PFSK-1 (cell line): ENCODE data around the gene WDR90.

Experiments
- FOXP2 ChIP-seq: optimal IDR thresholded peaks from 2 replicates; pipeline ENCODE3; 2011; ENCODE audit warnings: borderline replicate concordance, control low read depth, inconsistent platforms; ENCODE audit not compliant: insufficient read depth; ENCODE audit errors: extremely low read length, extremely low read depth
- POLR2AphosphoS5 ChIP-seq: IDR thresholded peaks from 2 replicates; pipeline ENCODE4 v1.6.1; 2012; ENCODE audit warnings: low read depth, mild to moderate bottlenecking, control low read depth, low read length, moderate library complexity
- SIN3A ChIP-seq: IDR thresholded peaks from 2 replicates; pipeline ENCODE4 v1.6.1; 2012; ENCODE audit warnings: mild to moderate bottlenecking, low read length, moderate library complexity, borderline replicate concordance; ENCODE audit not compliant: insufficient read depth
- TAF1 ChIP-seq: IDR thresholded peaks from 2 replicates; pipeline ENCODE4 v1.6.1; 2012; ENCODE audit warnings: low read length, control low read depth, borderline replicate concordance; ENCODE audit not compliant: insufficient read depth
- TF ChIP-seq, protein P1 (sequence below), 2 experiments: IDR thresholded peaks; 2 replicates each; pipeline versions ENCODE4 v1.6.1 to v1.8.0; 2011 to 2012; ENCODE audit warnings: low read depth in 2 of 2, low read length in 2 of 2, control low read depth in 1 of 2, inconsistent platforms in 1 of 2, mild to moderate bottlenecking in 1 of 2, moderate library complexity in 1 of 2; ENCODE audit not compliant: insufficient read depth in 1 of 2

DNA sequence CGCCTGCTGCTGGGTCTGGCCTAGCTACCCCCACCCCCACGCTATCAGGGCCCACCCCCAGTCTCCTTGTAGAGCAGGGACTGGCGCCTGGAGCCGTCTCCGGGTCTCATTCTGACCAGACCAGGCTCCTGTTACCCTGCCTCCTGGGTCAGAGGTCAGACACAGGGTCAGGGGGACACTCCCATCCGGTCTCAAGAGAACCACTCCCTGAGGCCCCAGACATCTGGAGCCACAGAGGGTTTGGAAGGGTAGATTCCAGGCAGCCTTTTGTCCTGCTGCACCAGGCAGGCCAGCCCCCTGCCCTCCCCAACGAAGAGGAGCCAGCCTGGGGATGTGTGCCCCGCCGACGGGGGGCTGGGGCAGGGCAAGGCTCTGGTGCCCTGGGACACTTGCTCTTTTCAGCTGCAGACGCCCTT, 19.3 kb upstream of the WDR90 start:
- TF ChIP-seq TAF1, result no peak
- TF ChIP-seq SIN3A, result no peak
- no peak for TF ChIP-seq POLR2AphosphoS5
- no peak for TF ChIP-seq FOXP2
- TF ChIP-seq, protein P1, sequence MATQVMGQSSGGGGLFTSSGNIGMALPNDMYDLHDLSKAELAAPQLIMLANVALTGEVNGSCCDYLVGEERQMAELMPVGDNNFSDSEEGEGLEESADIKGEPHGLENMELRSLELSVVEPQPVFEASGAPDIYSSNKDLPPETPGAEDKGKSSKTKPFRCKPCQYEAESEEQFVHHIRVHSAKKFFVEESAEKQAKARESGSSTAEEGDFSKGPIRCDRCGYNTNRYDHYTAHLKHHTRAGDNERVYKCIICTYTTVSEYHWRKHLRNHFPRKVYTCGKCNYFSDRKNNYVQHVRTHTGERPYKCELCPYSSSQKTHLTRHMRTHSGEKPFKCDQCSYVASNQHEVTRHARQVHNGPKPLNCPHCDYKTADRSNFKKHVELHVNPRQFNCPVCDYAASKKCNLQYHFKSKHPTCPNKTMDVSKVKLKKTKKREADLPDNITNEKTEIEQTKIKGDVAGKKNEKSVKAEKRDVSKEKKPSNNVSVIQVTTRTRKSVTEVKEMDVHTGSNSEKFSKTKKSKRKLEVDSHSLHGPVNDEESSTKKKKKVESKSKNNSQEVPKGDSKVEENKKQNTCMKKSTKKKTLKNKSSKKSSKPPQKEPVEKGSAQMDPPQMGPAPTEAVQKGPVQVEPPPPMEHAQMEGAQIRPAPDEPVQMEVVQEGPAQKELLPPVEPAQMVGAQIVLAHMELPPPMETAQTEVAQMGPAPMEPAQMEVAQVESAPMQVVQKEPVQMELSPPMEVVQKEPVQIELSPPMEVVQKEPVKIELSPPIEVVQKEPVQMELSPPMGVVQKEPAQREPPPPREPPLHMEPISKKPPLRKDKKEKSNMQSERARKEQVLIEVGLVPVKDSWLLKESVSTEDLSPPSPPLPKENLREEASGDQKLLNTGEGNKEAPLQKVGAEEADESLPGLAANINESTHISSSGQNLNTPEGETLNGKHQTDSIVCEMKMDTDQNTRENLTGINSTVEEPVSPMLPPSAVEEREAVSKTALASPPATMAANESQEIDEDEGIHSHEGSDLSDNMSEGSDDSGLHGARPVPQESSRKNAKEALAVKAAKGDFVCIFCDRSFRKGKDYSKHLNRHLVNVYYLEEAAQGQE (IDR thresholded peaks at IDR 0.05; ENCODE audit: insufficient read depth in 1 of 2, low read depth in 2 of 2, low read length in 2 of 2), result no peak
